Measurements from ENCODE around the gene CEND1.

GRCh38 chr11:836700-837099, 46.8 kb upstream of the CEND1 start:
- TF ChIP-seq ELF1 (IDR thresholded peaks at IDR 0.05): no peak
- no peak for TF ChIP-seq NFIC (IDR thresholded peaks at IDR 0.05; ENCODE audit: borderline replicate concordance)
- no peak for TF ChIP-seq CTCF (IDR thresholded peaks at IDR 0.05)
- no peak for TF ChIP-seq CHD2 (IDR thresholded peaks at IDR 0.05; ENCODE audit: low read length, partially characterized antibody)
- no peak for TF ChIP-seq TAF1 (IDR thresholded peaks at IDR 0.05; ENCODE audit: borderline replicate concordance, low read depth, low read length)
- TF ChIP-seq EP300 (IDR thresholded peaks at IDR 0.05; ENCODE audit: borderline replicate concordance in 1 of 2, low read depth in 1 of 2, low read length in 1 of 2): no peak
